H1 (cell line): ENCODE results near the gene ZNF440. TPM values are rescaled to one million over a fixed set of nuclear protein-coding genes. Genes with fewer than 3 reads are reported as not detected.
"Not testable (repeated sequence)": the region's sequence is repeated elsewhere in the genome, so short reads cannot be mapped to it uniquely, and the experiment has no call there.

Source experiments
- CTCF ChIA-PET: fragments of 300-600 bp; sonication (Branson Sonifier 250); formaldehyde crosslinking; loops from one replicate; lab custom pipeline; 2021; ENCODE audit not compliant: partially characterized antibody; lab: Charles Lee
- POLR2A ChIA-PET: fragments of 300-600 bp; sonication (Branson Sonifier 250); formaldehyde crosslinking; loops from one replicate; lab custom pipeline; 2021; ENCODE audit warnings: inconsistent platforms; ENCODE audit not compliant: partially characterized antibody; lab: Charles Lee
- DNase-seq, 2 experiments: peaks; one replicate each; pipeline versions ENCODE4 v3.0.0 to v3.0.0-alpha.2; 2010 to 2022; ENCODE audit warnings: low spot score in 2 of 2, low read depth in 1 of 2, mixed read lengths in 1 of 2
- FAIRE-seq: peaks from 2 replicates; lab custom pipeline; 2011; peaks lifted over from hg19 to GRCh38; lab: Jason Lieb, UNC
- H2AFZ ChIP-seq: 2 replicates; pipeline ENCODE4 v1.8.1; 2012; ENCODE audit warnings: low read length, inconsistent platforms
- H2AK5ac ChIP-seq: 2 replicates; pipeline ENCODE4 v1.6.1; 2013; ENCODE audit warnings: low read depth, low read length
- H2BK120ac ChIP-seq: replicated peaks from 2 replicates; pipeline ENCODE3; 2013; ENCODE audit warnings: low read depth, low read length, inconsistent platforms
- H2BK12ac ChIP-seq: 2 replicates; pipeline ENCODE4 v1.6.1; 2013; ENCODE audit warnings: low read depth, low read length
- H2BK15ac ChIP-seq: 2 replicates; pipeline ENCODE4 v1.6.1; 2013; ENCODE audit warnings: low read length
- H2BK20ac ChIP-seq: 2 replicates; pipeline ENCODE4 v1.6.1; 2013; ENCODE audit warnings: low read length
- H2BK5ac ChIP-seq: 2 replicates; pipeline ENCODE4 v1.6.1; 2013; ENCODE audit warnings: low read depth, low read length
- H3K14ac ChIP-seq: 2 replicates; pipeline ENCODE4 v1.6.1; 2013; ENCODE audit warnings: inconsistent platforms; ENCODE audit not compliant: insufficient read length
- H3K18ac ChIP-seq: 2 replicates; pipeline ENCODE4 v1.6.1; 2013; ENCODE audit warnings: low read length; ENCODE audit errors: extremely low read depth
- H3K23ac ChIP-seq: 2 replicates; pipeline ENCODE4 v1.6.1; 2013; ENCODE audit warnings: inconsistent platforms; ENCODE audit not compliant: insufficient read length
- H3K23me2 ChIP-seq: 2 replicates; pipeline ENCODE4 v1.6.1; 2013; ENCODE audit warnings: low read depth, low read length
- H3K27ac ChIP-seq: 2 replicates; pipeline ENCODE4 v1.6.1; 2011; ENCODE audit warnings: low read depth, low read length, inconsistent platforms
- H3K27me3 ChIP-seq, 4 experiments: replicated peaks in 1 of 4; 1 replicate in 1 of 4; 2 replicates in 3 of 4; pipeline versions ENCODE4 v1.6.1 to v1.8.1; 2011 to 2013; ENCODE audit warnings: low read length in 3 of 4, mild to moderate bottlenecking in 3 of 4, inconsistent platforms in 2 of 4, mixed read lengths in 2 of 4, moderate library complexity in 1 of 4; ENCODE audit not compliant: control insufficient read depth in 3 of 4, insufficient read depth in 3 of 4; ENCODE audit errors: extremely low read depth in 1 of 4
- H3K36me3 ChIP-seq, 4 experiments: 2 replicates each; pipeline versions ENCODE4 v1.6.1 to v1.8.1; 2011 to 2013; ENCODE audit warnings: mild to moderate bottlenecking in 4 of 4, low read length in 3 of 4, moderate library complexity in 2 of 4, control low read depth in 1 of 4, inconsistent platforms in 1 of 4; ENCODE audit not compliant: insufficient read depth in 4 of 4, control insufficient read depth in 2 of 4
- H3K4ac ChIP-seq: replicated peaks from 2 replicates; pipeline ENCODE3; 2013; ENCODE audit warnings: low read length, low read depth, mixed read lengths, inconsistent platforms; ENCODE audit not compliant: insufficient read length
- H3K4me1 ChIP-seq, 4 experiments: replicated peaks in 1 of 4; 1 replicate in 1 of 4; 2 replicates in 3 of 4; pipeline versions ENCODE4 v1.6.1 to v1.8.1; 2011 to 2013; ENCODE audit warnings: low read length in 3 of 4, inconsistent platforms in 2 of 4, mixed read lengths in 1 of 4; ENCODE audit not compliant: insufficient read depth in 4 of 4, control insufficient read depth in 3 of 4
- H3K4me2 ChIP-seq, 2 experiments: 2 replicates each; pipeline versions ENCODE4 v1.6.1 to v1.8.1; 2011 to 2013; ENCODE audit warnings: low read depth in 2 of 2, low read length in 2 of 2, control low read depth in 1 of 2, inconsistent platforms in 1 of 2, mild to moderate bottlenecking in 1 of 2; ENCODE audit not compliant: insufficient read depth in 1 of 2
- H3K4me3 ChIP-seq, 4 experiments: fragments of 200-600, 300-600 bp in 1 of 4; sonication (generic), shearing (Covaris generic), sonication (Bioruptor Twin) in 1 of 4; 2 replicates each; pipeline versions ENCODE4 v1.5.1 to v1.8.1; 2011 to 2016; ENCODE audit warnings: low read length in 4 of 4, low read depth in 3 of 4, control low read depth in 2 of 4, inconsistent platforms in 2 of 4, mild to moderate bottlenecking in 2 of 4, mixed read lengths in 1 of 4, moderate library complexity in 1 of 4; ENCODE audit not compliant: insufficient read depth in 2 of 4; ENCODE audit errors: extremely low read depth in 1 of 4
- H3K56ac ChIP-seq: replicated peaks from 2 replicates; pipeline ENCODE3; 2013; ENCODE audit warnings: low read depth, mild to moderate bottlenecking, mixed read lengths, low read length, inconsistent platforms; ENCODE audit not compliant: insufficient read length
- H3K79me1 ChIP-seq: 2 replicates; pipeline ENCODE4 v1.6.1; 2013; ENCODE audit warnings: low read depth, low read length, control low read depth
- H3K79me2 ChIP-seq, 2 experiments: 2 replicates each; pipeline versions ENCODE4 v1.6.1 to v1.8.1; 2012 to 2013; ENCODE audit warnings: low read length in 2 of 2, mild to moderate bottlenecking in 2 of 2, inconsistent platforms in 1 of 2; ENCODE audit not compliant: insufficient read depth in 2 of 2, control insufficient read depth in 1 of 2
- H3K9ac ChIP-seq, 4 experiments: replicated peaks in 1 of 4; 1 replicate in 1 of 4; 2 replicates in 3 of 4; pipeline versions ENCODE4 v1.6.1 to v1.8.1; 2011 to 2013; ENCODE audit warnings: low read depth in 3 of 4, low read length in 3 of 4, control low read depth in 2 of 4, mild to moderate bottlenecking in 2 of 4, moderate library complexity in 2 of 4, inconsistent platforms in 1 of 4; ENCODE audit errors: extremely low read depth in 1 of 4
- H3K9me3 ChIP-seq, 2 experiments: 2 replicates each; pipeline versions ENCODE4 v1.6.1 to v1.8.1; 2012 to 2013; ENCODE audit warnings: mild to moderate bottlenecking in 2 of 2, moderate library complexity in 2 of 2, control low read depth in 1 of 2, inconsistent platforms in 1 of 2, low read depth in 1 of 2, low read length in 1 of 2, mixed read lengths in 1 of 2; ENCODE audit not compliant: insufficient read depth in 2 of 2
- H4K20me1 ChIP-seq, 2 experiments: replicated peaks in 1 of 2; 2 replicates each; pipeline versions ENCODE3 to v1.8.1; 2011 to 2013; ENCODE audit warnings: inconsistent platforms in 2 of 2, low read length in 2 of 2, mild to moderate bottlenecking in 1 of 2; ENCODE audit not compliant: insufficient read depth in 2 of 2, control insufficient read depth in 1 of 2
- H4K5ac ChIP-seq: 2 replicates; pipeline ENCODE4 v1.6.1; 2013; ENCODE audit warnings: low read length, low read depth, mixed read lengths, inconsistent platforms; ENCODE audit not compliant: insufficient read length
- H4K8ac ChIP-seq: 2 replicates; pipeline ENCODE4 v1.8.0; 2013; ENCODE audit warnings: mild to moderate bottlenecking, moderate library complexity, low read length, inconsistent platforms; ENCODE audit not compliant: insufficient read depth; ENCODE audit errors: extremely low read depth
- H4K91ac ChIP-seq: replicated peaks from 2 replicates; pipeline ENCODE3; 2013; ENCODE audit warnings: low read length, mixed read lengths, inconsistent platforms; ENCODE audit not compliant: insufficient read length
- BRCA1 ChIP-seq: IDR thresholded peaks from 2 replicates; pipeline ENCODE4 v1.6.1; 2012; ENCODE audit warnings: low read depth, low read length, improper control_type of control experiment
- SRF ChIP-seq: IDR thresholded peaks from 2 replicates; pipeline ENCODE4 v1.6.1; 2011; ENCODE audit warnings: mild to moderate bottlenecking, low read depth, low read length, moderate library complexity
- WGBS, 2 experiments: shearing (Covaris generic) in 1 of 2; methylation state at CpG; one replicate each; pipeline versions ENCODE4 v1.1.6 to v1.1.7; 2013 to 2015; ENCODE audit warnings: low lambda C conversion rate in 2 of 2, mixed read lengths in 2 of 2, inconsistent platforms in 1 of 2, low coverage in 1 of 2, missing lambda C conversion rate in 1 of 2; ENCODE audit not compliant: insufficient replicate concordance in 2 of 2, insufficient coverage in 1 of 2, insufficient read length in 1 of 2; ENCODE audit errors: extremely low coverage in 1 of 2, missing lambda C conversion rate in 1 of 2; 5-methylcytosine and 5-hydroxymethylcytosine counted together
- polyA plus RNA-seq, 7 experiments: library from polyadenylated mRNA; depleted of rRNA in 3 of 7; stranded (reverse) in 5 of 7; unstranded in 2 of 7; fragments of >200 nt in 5 of 7; fragments of 200-250 nt in 2 of 7; gene quantifications; 1 replicate in 5 of 7; 2 replicates in 1 of 7; 4 replicates in 1 of 7; pipeline versions ENCODE4 v1.2.1 to v1.2.3, GENCODE V29; 2011 to 2013; ENCODE audit warnings: missing spikeins in 2 of 7, mixed read lengths in 2 of 7
- total RNA-seq: library from RNA; stranded (reverse); fragmentation: NEBNext Ultra II Directional; extraction: Animal tissue kit (Norgen Biotek cat#: 25700); gene quantifications from 2 replicates; pipeline ENCODE4 v1.2.1, GENCODE V29; 2021
- TF ChIP-seq, protein P1 (sequence below): IDR thresholded peaks from 2 replicates; pipeline ENCODE4 v1.6.1; 2011; ENCODE audit warnings: low read length, improper control_type of control experiment
- TF ChIP-seq, protein P2 (sequence below): IDR thresholded peaks from 2 replicates; pipeline ENCODE4 v1.6.1; 2012; ENCODE audit warnings: inconsistent platforms

Gene ZNF440
- total and polyA plus RNA-seq, 2 of the 8 experiments (the other 6 are each of a cell fraction or from before 2014, with no cell fraction given): 0.77 to 6.5 TPM

DNA sequence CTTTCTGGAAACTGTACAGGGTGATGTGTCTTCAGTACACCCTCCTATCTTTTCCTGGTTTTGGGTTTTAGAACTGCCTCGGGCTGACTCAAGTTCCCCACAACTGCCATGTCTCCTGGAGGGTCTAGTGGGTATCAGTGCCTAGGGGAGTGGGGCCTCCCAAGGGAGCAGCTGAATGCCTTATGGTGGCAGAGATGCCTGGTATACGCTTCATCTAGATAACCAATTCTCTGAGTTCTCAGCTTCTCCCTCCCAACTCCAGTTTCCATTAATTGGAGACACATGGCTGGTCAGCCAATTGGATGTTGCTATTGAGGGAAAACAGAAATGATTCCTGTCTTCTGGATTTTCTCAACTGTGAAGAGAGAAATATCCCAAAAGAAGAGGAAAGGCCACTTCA, 47.2 kb downstream of the ZNF440 start (continued):
- TF ChIP-seq, protein P1, sequence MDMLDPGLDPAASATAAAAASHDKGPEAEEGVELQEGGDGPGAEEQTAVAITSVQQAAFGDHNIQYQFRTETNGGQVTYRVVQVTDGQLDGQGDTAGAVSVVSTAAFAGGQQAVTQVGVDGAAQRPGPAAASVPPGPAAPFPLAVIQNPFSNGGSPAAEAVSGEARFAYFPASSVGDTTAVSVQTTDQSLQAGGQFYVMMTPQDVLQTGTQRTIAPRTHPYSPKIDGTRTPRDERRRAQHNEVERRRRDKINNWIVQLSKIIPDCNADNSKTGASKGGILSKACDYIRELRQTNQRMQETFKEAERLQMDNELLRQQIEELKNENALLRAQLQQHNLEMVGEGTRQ: no peak
- no peak for TF ChIP-seq BRCA1
- TF ChIP-seq SRF: no peak
- TF ChIP-seq, protein P2, sequence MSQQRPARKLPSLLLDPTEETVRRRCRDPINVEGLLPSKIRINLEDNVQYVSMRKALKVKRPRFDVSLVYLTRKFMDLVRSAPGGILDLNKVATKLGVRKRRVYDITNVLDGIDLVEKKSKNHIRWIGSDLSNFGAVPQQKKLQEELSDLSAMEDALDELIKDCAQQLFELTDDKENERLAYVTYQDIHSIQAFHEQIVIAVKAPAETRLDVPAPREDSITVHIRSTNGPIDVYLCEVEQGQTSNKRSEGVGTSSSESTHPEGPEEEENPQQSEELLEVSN: no peak

DNA sequence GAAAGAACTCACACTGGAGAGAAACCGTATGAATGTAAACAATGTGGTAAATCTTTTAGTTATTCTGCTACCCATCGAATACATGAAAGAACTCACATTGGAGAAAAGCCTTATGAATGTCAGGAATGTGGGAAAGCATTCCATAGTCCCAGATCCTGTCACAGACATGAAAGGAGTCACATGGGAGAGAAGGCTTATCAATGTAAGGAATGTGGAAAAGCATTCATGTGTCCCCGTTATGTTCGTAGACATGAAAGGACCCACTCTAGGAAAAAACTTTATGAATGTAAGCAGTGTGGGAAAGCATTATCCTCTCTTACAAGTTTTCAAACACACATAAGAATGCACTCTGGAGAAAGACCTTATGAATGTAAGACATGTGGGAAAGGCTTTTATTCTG, 53.7 kb downstream of the ZNF440 start:
- H2BK20ac ChIP-seq, H3K4me1 ChIP-seq, H3K27ac ChIP-seq, H3K23ac ChIP-seq, H3K9ac ChIP-seq, H3K4me3 ChIP-seq, H3K56ac ChIP-seq, H2BK15ac ChIP-seq, POLR2A ChIA-PET, H3K18ac ChIP-seq, H2AK5ac ChIP-seq, FAIRE-seq, H4K91ac ChIP-seq, H3K36me3 ChIP-seq, H3K79me2 ChIP-seq, H3K27me3 ChIP-seq, H2BK5ac ChIP-seq, H3K23me2 ChIP-seq, H4K8ac ChIP-seq, H2BK120ac ChIP-seq, CTCF ChIA-PET, H3K4me2 ChIP-seq, H2AFZ ChIP-seq, H3K79me1 ChIP-seq, H2BK12ac ChIP-seq, H3K4ac ChIP-seq, H3K14ac ChIP-seq, H4K5ac ChIP-seq, H4K20me1 ChIP-seq, DNase-seq: not testable (repeated sequence)
- H3K9me3 ChIP-seq: peaks cover 58 to 69% of the 10 kb centered on the region in 2 experiments
- 94% methylated on average over 4 of the region's 4 CpGs; no CpG with 5 or more reads in 1 of the 2 experiments for WGBS, 2 experiments
